ENCODE data around the gene MACROD2. TPM values are rescaled to one million over a fixed set of nuclear protein-coding genes. Genes with fewer than 3 reads are reported as not detected.

The MACROD2 gene
- total RNA-seq, 1 donor from 2014 or later, result 6.7 TPM

DNA sequence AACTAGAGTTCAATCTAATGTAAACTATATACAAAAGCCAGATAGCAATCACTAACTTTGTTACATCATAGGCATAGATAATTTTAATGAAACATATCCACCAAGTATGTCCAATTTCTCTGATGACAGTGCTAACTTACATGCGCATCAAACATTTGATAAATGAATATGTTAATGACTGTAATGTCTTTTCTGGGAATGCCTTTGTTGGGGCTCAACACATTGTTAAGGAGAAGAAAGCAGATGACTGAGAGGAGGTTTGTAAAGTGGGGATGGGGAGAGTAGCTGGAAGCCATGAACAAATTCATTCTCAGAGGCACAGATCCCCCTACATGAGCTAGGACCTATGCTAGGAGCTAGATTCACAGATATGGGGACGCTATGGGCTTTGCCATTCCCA, 1627.9 kb downstream of the MACROD2 start:
- Mint-ChIP-seq H3K4me3 (no peak overlapping the region), H3K27me3 (no peaks in the 10 kb centered on the region), H3K36me3 (no peaks in the 10 kb centered on the region), H3K27ac (no peak overlapping the region), H3K9me3 (peaks cover 6% of the 10 kb centered on the region), H3K4me1 (ENCODE audit: unreplicated experiment) (no peaks in the 10 kb centered on the region)
- DNase-seq (ENCODE audit: extremely low spot score, unreplicated experiment), result no peak
- TF ChIP-seq, protein P1, sequence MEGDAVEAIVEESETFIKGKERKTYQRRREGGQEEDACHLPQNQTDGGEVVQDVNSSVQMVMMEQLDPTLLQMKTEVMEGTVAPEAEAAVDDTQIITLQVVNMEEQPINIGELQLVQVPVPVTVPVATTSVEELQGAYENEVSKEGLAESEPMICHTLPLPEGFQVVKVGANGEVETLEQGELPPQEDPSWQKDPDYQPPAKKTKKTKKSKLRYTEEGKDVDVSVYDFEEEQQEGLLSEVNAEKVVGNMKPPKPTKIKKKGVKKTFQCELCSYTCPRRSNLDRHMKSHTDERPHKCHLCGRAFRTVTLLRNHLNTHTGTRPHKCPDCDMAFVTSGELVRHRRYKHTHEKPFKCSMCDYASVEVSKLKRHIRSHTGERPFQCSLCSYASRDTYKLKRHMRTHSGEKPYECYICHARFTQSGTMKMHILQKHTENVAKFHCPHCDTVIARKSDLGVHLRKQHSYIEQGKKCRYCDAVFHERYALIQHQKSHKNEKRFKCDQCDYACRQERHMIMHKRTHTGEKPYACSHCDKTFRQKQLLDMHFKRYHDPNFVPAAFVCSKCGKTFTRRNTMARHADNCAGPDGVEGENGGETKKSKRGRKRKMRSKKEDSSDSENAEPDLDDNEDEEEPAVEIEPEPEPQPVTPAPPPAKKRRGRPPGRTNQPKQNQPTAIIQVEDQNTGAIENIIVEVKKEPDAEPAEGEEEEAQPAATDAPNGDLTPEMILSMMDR (conservative IDR thresholded peaks at IDR 0.05), result no peak

DNA sequence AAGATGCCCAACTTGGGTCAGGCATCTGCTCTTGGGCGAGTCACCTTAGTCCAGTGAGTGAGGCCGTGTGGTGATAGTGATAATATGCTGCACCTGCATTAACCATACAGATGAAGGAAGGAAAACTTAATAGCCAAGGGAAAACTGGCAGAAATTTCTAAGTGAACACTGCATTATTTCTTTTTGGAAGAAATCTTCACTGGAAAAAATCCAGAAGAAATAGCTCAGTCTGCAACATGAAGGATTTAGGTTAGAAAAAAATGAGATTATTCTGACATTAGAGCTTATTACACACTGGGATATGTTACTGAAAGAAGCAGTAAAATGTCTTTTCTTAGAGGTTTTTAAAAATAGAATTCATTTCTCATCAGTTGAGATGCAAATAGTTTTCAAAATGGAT, 1630.7 kb downstream of the MACROD2 start:
- DNase-seq (ENCODE audit: extremely low spot score, unreplicated experiment), result no peak
- no peak overlapping the region for H3K27ac Mint-ChIP-seq
- H3K9me3 Mint-ChIP-seq, result peaks cover under 1% of the 10 kb centered on the region
- H3K4me3 Mint-ChIP-seq, result no peak overlapping the region
- TF ChIP-seq, protein P1 (conservative IDR thresholded peaks at IDR 0.05), result no peak
- no peaks in the 10 kb centered on the region for H3K36me3 Mint-ChIP-seq
- H3K4me1 Mint-ChIP-seq (ENCODE audit: unreplicated experiment), result no peaks in the 10 kb centered on the region
- no peaks in the 10 kb centered on the region for H3K27me3 Mint-ChIP-seq

DNA sequence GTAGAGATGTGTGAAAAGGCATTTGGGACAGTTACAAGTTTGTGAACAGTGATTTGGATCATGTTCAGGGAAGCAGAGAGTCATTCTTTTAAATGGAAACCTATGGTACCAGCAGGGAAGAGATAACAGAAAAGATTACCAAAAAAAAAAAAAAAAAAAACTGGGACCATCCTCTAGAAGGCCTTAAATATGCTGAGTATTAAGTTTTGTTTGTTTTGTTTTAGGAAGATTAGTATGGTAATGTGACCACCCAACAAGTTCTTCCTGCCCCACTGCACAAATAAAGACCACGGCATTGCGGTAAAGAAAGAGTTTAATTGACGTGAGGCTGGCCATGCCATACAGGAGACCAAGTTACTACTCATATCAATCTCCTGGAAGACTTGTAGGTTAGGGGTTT, 1631.8 kb downstream of the MACROD2 start:
- Mint-ChIP-seq H3K36me3 (no peaks in the 10 kb centered on the region), H3K27me3 (no peaks in the 10 kb centered on the region), H3K9me3 (peaks cover 4% of the 10 kb centered on the region), H3K4me3 (no peak overlapping the region), H3K4me1 (ENCODE audit: unreplicated experiment) (no peaks in the 10 kb centered on the region), H3K27ac (no peak overlapping the region)
- TF ChIP-seq, protein P1 (conservative IDR thresholded peaks at IDR 0.05), result no peak
- DNase-seq (ENCODE audit: extremely low spot score, unreplicated experiment), result no peak

DNA sequence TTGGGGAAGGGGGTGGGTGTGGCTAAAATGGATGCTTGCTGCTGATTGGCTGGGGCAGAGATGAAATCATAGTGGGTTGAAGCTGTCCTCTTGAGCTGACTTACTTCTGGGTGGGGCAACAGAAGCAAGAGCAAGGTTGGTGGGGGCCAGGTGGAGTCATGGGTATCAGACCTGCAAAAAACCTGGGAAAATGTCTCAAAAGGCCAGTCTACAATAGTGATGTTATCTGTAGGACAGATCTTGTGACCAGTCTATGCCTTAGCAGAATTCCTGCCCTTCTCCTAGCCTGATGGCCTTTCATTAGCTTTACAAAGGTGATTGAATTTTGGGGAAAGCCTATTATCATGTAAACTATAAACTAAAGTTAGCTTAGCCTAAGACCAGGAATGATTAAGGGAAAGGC, 1632.2 kb downstream of the MACROD2 start:
- H3K27me3 Mint-ChIP-seq, result no peaks in the 10 kb centered on the region
- H3K27ac Mint-ChIP-seq, result no peak overlapping the region
- no peaks in the 10 kb centered on the region for H3K4me1 Mint-ChIP-seq (ENCODE audit: unreplicated experiment)
- no peaks in the 10 kb centered on the region for H3K36me3 Mint-ChIP-seq
- no peak overlapping the region for H3K4me3 Mint-ChIP-seq
- H3K9me3 Mint-ChIP-seq, result peaks cover 4% of the 10 kb centered on the region
- TF ChIP-seq, protein P1 (conservative IDR thresholded peaks at IDR 0.05), result no peak
- no peak for DNase-seq (ENCODE audit: extremely low spot score, unreplicated experiment)

DNA sequence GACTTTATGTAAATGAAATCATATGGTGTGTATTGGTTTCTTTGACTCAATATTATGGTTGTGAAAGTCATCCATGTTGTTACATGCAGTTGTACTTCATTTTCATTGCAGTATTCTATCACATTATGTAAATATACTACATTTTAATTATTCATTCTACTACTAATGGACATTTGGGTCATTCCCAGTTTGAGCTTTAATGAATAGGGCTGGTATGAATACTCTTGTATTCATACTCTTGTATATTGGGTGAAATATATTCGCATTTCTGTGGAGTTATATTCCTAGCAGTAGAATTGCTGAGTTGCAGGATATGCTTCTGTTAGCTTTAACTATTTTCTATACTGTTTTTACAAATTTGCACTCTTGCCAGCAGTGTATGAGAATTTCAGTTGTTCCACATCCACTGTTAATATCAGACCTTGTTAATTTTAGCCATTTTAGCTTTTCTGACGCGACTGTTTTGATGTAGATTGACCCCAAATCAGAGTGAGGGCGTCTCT, 1633.6 kb downstream of the MACROD2 start:
- Mint-ChIP-seq H3K27ac (no peak overlapping the region), H3K36me3 (no peaks in the 10 kb centered on the region), H3K4me1 (ENCODE audit: unreplicated experiment) (no peaks in the 10 kb centered on the region), H3K9me3 (peaks cover 6% of the 10 kb centered on the region), H3K27me3 (no peaks in the 10 kb centered on the region), H3K4me3 (no peak overlapping the region)
- TF ChIP-seq, protein P1 (conservative IDR thresholded peaks at IDR 0.05), result no peak
- no peak for DNase-seq (ENCODE audit: extremely low spot score, unreplicated experiment)

DNA sequence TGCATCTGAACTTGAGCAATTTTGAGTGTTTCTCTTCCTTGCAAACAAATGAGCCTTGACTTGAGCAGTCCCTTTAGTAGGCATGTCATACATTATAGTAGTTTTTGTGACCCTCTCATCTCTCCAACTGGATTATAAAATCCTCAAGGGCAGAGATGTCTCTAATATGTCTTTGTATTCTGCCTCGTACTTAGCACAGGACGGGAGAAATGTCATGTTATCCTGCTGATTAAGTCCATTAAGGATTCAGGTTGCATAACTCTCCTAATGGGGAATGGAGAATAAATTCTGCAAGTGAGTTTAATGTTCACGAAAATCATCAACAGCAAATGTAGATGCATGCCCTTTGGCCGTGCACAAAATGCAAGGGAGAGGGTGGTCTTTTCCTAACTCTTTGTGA, 1635.0 kb downstream of the MACROD2 start:
- Mint-ChIP-seq H3K9me3 (peaks cover 18% of the 10 kb centered on the region), H3K27ac (no peak overlapping the region), H3K27me3 (no peaks in the 10 kb centered on the region), H3K4me3 (no peak overlapping the region), H3K36me3 (no peaks in the 10 kb centered on the region), H3K4me1 (ENCODE audit: unreplicated experiment) (no peaks in the 10 kb centered on the region)
- no peak for DNase-seq (ENCODE audit: extremely low spot score, unreplicated experiment)
- TF ChIP-seq, protein P1 (conservative IDR thresholded peaks at IDR 0.05), result no peak
